Bronchial epithelial cell (primary cell): ENCODE results near the gene ADAMTS9. TPM values are rescaled to one million over a fixed set of nuclear protein-coding genes. Genes with fewer than 3 reads are reported as not detected.

Experiments used
- DNase-seq: peaks from one replicate; pipeline ENCODE4 v3.0.0-alpha.2; 2010; ENCODE audit warnings: low read depth
- FAIRE-seq: peaks from 2 replicates; lab custom pipeline; 2011; peaks lifted over from hg19 to GRCh38; lab: Jason Lieb, UNC
- H3K27me3 ChIP-seq: 2 replicates; pipeline ENCODE4 v1.5.1; 2011; ENCODE audit warnings: low read length; ENCODE audit not compliant: control insufficient read depth, insufficient read depth
- H3K36me3 ChIP-seq: 2 replicates; pipeline ENCODE4 v1.5.1; 2011; ENCODE audit warnings: low read length; ENCODE audit not compliant: control insufficient read depth, insufficient read depth
- H3K4me3 ChIP-seq: 2 replicates; pipeline ENCODE4 v1.5.1; 2011; ENCODE audit warnings: mild to moderate bottlenecking, low read depth, low read length, control low read depth
- CTCF ChIP-seq: IDR thresholded peaks from 2 replicates; pipeline ENCODE4 v1.5.1; 2011; ENCODE audit warnings: mild to moderate bottlenecking, moderate library complexity, low read length, control low read depth, inconsistent platforms; ENCODE audit not compliant: insufficient read depth, severe bottlenecking
- total RNA-seq: library from RNA; depleted of rRNA; stranded (reverse); fragments of >200 nt; gene quantifications from 2 replicates; pipeline ENCODE4 v1.2.1, GENCODE V29; 2014

The ADAMTS9 gene
- total RNA-seq, 1 donor from 2014 or later: 0.26 TPM

GRCh38 chr3:64650715-64651114 is 37.1 kb downstream of the ADAMTS9 start:
- no peaks in the 10 kb centered on the region for H3K27me3 ChIP-seq
- H3K36me3 ChIP-seq: no peaks in the 10 kb centered on the region
- H3K4me3 ChIP-seq: no peak overlapping the region
- FAIRE-seq (no peak), DNase-seq (peak; percentile 21)
- TF ChIP-seq CTCF: no peak

- no peak for FAIRE-seq
- peak; percentile 45 for DNase-seq
- Histone ChIP-seq H3K36me3 (no peaks in the 10 kb centered on the region), H3K27me3 (no peaks in the 10 kb centered on the region), H3K4me3 (no peak overlapping the region)
- TF ChIP-seq CTCF: no peak
These were observed 37.6 kb downstream of the ADAMTS9 start for GRCh38 chr3:64650096-64650622.

- no peak for TF ChIP-seq CTCF
- no peak overlapping the region for H3K4me3 ChIP-seq
- FAIRE-seq (no peak), DNase-seq (no peak)
- no peaks in the 10 kb centered on the region for H3K27me3 ChIP-seq
- H3K36me3 ChIP-seq: no peaks in the 10 kb centered on the region
These were observed 38.6 kb downstream of the ADAMTS9 start for GRCh38 chr3:64648927-64649906.

- TF ChIP-seq CTCF: no peak
- no peak for DNase-seq
- FAIRE-seq: no peak
- no peaks in the 10 kb centered on the region for H3K36me3 ChIP-seq
- no peaks in the 10 kb centered on the region for H3K27me3 ChIP-seq
- no peak overlapping the region for H3K4me3 ChIP-seq
These were observed 40.0 kb downstream of the ADAMTS9 start for GRCh38 chr3:64647825-64648224.

GRCh38 chr3:64645243-64645642 is 42.6 kb downstream of the ADAMTS9 start:
- DNase-seq (no peak), FAIRE-seq (no peak)
- no peak overlapping the region for H3K4me3 ChIP-seq
- no peaks in the 10 kb centered on the region for H3K36me3 ChIP-seq
- TF ChIP-seq CTCF: no peak
- no peaks in the 10 kb centered on the region for H3K27me3 ChIP-seq
